Nucleus accumbens (tissue), 56 donors: ENCODE measurements around the gene HNRNPC.
"Not testable (repeated sequence)": the region's sequence is repeated elsewhere in the genome, so short reads cannot be mapped to it uniquely, and the experiment has no call there.

Experiments
- DNase-seq, 56 donors: peaks; one replicate each; lab custom pipeline; 2025; lab: John Stamatoyannopoulos, UW

Gene HNRNPC

DNA sequence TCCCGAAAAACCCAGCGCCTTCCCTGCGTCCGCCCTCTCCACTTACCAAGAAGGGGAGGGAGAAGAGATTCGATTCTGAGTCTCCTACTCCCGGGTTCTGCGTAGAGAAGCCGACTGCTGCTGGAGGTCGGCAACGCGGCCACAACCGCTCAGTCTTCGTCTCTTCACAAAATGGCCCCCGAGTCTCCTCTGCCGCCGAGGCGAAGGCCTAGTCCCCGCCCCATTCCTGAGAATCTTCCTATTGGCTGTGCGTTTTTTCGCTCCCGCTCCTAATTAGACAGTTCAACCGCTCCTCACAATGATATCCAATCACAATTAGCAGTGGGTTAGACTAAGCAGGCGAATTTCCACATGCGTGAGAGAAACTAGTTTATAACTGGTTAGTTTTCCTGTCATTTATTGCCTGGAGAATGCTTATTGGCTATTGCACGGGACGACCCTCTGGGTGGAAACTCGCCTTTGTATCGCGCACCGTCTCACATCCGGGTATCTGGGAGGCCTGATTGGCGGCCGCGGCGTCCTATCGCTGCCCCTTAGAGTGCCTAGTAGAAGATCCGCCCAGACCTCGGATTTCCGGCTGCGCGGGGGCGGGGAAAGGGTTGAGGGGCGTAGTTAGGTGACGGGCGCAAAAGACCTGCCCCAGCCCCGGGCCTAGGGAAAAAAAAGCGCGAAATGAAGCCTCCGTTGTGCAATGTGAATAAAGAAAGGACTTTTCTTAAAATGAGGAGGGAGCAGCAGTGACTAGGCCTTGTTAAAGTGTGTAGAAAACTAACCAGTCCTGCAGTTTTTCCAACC, at the start of gene HNRNPC:
Gene HNRNPC, minus strand, starts transcription at position 191 of the 795 bp plus-strand sequence. CDS start 35,249 bp downstream, outside the sequence.
- DNase-seq: peak; percentile 89 to 100 (median 99)

DNA sequence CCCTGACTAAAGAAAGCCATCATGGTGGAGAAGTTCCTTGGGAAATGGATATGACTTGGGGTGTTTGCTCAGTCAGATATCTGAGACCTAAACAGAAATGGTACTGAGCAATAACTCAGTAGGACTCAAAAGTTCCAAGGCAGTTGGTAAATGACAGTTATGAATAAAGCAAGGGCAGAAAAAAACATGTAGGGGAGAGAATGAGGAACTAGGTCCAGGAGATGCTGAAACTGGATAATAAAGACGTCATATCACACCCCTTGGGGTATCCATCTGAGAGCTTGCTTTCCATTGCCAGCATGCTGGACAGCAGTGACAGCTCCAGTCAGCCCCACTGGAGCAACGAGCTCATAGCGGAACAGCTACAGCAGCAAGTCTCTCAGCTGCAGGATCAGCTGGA, 48.2 kb upstream of the HNRNPC start:
- DNase-seq: no peak

DNA sequence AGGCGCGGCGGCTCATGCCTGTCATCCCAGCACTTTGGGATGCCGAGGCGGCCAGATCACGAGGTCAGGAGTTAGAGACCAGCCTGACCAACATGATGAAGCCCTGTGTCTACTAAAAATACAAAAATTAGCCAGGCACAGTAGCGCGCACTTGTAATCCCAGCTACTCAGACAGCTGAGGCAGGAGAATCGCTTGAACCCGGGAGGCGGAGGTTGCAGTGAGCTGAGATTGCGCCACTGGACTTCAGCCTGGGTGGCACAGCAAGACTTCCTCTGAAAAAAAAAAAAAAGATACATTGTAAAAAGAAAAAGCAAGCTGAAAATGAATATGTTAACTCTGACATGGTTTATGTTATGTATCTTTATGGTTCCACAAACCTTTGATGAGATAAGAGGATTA, 44.3 kb upstream of the HNRNPC start:
- no peak for DNase-seq

DNA sequence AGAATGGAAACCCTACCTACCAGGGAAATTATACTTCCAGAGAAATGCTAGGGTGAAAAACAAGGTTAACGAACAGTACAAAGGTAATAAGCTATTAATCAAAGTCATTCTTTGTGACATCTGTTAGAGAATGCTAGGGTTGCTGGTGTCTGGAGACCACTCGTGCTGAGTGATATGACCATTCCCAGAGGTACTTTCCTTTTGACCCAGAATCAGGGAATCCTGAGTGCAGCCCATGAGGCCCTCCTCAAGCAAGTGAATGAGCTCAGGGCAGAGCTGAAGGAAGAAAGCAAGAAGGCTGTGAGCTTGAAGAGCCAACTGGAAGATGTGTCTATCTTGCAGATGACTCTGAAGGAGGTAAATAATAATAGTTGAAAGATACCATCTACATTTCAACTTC, 42.4 kb upstream of the HNRNPC start:
- no peak for DNase-seq

DNA sequence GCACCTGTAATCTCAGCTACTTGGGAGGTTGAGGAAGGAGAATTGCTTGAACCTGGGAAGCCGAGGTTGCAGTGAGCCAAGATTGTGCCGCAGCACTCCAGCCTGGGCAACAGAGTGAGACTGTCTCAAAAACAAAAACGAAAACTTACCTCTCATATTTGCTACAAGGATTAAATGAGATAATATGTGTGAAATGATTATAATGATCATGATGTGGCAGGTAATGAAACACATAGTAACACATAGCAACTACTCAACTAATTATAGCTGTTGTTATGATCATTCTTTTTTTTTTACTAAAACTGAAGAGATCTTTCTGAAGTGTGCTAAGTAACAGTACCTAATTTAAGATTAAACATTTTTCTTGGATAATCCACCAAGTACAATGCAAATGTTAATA, 40.7 kb upstream of the HNRNPC start:
- no peak for DNase-seq

DNA sequence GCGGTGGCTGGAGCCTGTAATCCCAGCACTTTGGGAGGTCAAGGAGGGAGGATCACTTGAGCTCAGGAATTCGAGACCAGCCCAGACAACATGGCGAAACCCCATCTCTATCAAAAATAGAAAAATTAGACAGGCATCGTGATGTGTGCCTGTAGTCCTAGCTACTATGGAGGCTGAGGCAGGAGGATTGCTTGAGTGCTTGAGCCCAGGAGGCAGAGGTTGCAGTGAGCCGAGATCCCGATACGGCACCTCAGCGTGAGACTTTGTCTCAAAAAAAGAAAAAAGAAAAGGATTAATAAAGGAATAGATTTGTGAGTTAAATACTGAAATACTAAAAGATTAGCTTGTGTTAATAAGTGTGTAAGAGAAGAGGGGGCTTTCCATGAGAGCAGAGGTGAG, 40.0 kb upstream of the HNRNPC start:
- no peak for DNase-seq

DNA sequence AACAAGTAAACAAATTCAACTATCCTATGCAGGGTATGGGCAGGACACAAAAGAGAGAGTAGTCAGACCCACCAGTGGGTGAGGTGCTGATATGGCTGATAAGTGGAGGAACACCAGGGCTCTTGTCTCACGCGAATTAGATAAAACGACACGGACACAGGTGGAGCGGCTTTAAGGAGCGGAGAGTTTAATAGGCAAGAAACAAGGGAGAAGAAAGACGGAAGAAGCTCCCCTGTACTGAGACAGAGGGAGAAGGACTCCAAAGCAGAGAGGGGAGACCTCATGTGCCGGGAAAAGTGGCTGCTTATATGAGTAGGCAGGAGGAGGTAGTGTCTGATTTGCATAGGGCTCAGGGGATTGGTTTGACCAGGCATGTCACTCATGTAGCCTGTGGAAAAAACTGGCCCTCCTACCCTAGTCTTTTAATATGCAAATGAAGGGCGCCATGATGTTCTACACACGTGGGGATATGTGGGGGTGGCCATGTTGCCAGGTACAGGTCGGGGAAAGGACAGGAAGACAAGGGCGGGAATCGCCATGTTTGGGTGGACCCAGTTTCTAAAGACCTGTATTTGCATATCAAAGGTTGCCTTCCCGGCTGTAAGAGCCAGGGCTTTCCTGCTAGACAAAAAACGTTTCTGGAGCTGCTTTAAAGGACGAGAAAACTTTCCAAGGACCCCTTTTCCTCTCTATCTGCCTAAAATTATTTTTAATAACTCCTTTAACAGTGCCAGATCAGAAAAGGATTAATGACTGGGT, 39.4 kb upstream of the HNRNPC start:
- DNase-seq: peak in 53 of 56 donors; percentile 5 to 83 (median 48)

DNA sequence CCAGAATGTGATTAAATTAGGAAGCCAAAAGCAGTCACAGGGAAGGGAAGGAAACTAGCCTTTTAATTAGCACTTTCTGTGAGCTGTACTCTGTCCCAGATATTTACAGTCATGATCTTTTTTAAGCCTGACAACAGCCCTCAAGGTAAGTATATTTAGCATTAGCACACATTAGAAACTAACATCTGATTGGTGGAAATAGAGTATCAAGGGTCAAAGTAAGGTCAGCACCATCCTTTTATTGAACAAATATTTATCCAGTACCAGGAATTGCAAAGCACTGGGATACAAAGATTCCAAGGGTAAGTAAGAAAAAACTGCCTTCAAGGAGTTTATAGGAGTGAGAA, 38.9 kb upstream of the HNRNPC start:
- DNase-seq: no peak

DNA sequence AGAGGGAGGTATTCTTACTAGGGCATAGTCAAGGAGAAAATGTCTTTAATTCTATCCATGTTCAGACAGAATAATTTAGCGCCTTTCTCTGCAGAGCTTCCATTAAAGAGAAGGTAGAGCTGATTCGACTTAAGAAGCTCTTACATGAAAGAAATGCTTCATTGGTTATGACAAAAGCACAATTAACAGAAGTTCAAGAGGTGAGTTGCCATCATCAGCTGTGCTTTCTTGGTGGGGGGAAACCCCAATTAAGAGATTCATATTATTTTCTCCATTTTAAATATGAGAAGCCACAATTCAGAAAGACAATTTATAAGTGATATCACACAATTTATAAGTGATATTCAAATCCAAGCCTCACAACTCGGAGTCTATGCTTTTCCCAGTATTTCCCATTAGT, 38.4 kb upstream of the HNRNPC start:
- DNase-seq: no peak

DNA sequence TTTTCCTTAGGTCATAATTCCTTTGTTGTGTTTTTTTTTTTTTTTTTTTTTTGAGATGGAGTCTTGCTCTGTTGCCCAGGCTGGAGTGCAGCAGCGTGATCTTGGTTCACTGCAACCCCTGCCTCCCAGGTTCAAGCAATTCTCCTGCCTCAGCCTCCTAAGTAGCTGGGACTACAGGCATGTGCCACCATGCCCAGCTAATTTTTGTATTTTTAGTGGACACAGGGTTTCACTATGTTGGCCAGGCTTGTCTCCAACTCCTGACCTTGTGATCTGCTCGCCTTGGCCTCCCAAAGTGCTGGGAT, 33.5 kb upstream of the HNRNPC start:
- not testable (repeated sequence) for DNase-seq

DNA sequence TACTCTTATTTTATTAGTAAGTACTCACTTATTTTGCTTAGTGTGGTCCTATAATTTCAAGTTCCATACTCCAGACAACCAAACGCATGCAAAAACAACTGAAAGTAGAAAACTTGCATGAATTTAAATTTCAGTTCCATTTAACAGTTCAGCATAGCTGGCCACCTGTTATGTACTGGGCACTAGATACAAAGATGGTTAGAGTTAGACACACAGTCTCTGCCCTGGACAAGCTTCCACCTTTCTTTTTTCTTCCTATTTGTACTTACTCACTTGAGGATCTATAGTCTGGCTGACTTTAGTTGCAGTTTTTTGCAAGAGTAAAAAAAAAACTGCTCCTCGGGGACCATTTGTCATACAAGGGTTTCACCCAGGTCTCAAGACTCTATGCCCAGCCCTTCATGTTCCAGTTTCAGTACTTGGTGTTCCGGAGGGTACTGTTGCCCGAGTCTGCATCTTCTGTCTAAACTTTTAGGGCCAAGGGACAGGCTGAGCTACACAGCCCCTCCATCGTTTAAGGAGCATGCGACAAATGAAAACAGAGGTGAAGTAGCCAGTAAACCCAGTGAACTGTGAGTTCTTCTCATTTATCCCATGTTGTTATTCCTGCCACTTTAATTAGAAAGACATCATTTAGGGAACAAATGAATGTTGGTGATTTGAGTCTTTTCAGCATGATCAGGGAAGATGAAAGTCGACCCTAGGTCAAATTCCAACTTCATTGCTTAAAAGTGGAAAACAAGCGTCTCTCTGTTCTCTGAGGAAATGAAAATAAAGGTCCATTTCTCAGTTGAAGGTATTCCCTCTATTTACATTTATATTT, 33.0 kb upstream of the HNRNPC start:
- no peak for DNase-seq

DNA sequence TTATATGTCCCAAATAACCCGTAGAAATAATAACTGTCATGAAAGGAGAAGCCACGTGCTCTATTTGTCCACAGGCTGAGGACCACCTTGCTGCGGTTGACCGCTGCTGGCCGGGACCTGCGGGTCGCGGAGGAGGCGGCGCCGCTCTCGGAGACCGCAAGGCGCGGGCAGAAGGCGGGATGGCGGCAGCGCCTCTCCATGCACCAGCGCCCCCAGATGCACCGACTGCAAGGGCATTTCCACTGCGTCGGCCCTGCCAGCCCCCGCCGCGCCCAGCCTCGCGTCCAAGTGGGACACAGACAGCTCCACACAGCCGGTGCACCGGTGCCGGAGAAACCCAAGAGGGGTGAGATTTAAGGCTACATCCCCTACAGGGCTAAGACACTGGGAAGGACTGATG, 31.6 kb upstream of the HNRNPC start:
- DNase-seq: peak in 22 of 56 donors; percentile 0 to 37 (median 4)

DNA sequence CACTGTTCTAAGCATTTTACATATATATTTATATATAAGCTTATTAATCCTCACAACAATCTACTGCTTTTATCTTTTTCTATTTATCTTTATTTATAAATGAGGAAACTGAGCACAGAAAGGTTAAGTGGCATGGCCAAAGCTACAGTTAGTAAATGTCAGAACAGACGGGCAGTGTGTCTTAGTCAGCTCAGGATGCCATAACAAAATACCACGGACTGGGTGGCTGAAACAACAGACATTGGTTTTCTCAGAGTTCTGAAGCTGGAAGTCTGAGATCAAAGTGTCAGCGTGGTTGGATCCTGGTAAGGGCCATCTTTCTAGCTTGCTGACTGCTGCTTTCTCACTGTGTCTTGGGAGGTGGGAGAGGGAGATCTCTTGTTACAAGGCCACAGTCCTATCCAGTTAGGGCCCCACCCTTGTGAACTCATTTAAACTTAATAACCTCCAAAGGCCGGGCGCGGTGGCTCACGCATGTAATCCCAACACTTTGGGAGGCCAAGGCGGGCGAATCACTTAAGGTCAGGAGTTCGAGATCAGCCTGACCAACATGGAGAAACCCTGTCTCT, 30.4 kb upstream of the HNRNPC start:
- DNase-seq: no peak

DNA sequence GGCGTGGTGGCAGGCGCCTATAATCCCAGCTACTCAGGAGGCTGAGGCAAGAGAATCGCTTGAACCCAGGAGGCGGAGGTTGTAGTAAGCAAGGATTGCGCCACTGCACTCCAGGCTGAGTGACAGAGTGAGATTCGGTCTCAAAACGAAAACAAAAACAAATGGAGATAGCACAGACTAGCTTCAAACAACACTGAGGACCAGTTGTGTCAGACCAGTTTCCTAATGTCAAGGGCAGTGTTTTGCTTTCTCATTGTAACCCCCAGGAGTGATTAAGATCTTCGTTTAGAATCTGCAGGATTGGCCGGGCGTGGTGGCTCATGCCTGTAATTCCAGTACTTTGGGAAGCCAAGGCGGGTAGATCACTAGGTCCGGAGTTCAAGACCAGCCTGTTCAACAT, 29.1 kb upstream of the HNRNPC start:
- DNase-seq: no peak

DNA sequence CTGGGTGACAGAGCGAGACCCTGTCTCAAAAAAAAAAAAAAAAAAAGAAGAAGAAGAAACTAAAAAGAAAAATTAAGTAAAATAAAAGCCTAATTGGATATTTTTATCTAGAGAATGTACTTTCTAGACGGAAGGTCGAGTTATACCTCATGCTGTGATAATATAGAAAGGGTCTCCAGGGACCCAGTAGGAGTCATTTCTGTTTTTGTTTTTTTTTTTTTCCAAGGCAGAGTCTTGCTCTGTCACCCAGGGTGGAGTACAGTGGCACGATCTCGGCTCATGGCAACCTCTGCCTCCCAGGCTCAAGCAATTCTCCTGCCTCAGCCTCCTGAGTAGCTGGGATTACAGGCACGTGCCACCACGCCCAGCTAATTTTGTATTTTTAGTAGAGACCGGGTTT, 24.8 kb upstream of the HNRNPC start:
- not testable (repeated sequence) for DNase-seq

DNA sequence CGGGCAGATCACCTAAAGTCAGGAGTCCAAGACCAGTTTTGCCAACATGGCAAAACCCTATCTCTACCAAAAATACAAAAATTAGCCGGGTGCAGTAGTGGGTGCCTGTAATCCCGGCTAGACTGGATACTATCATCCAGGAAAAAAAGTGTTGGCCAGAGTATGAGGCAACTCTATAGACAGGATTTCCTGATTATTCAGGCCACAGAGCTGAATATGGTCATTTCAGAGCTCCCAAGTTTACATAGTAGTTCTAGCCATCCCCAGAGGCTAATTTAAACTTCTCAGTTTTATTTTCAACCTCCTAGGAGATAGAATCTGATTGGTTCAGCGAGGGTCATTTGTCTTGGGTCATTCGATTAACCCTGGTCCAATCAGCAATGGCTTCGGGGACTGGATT, 17.9 kb upstream of the HNRNPC start:
- no peak for DNase-seq

DNA sequence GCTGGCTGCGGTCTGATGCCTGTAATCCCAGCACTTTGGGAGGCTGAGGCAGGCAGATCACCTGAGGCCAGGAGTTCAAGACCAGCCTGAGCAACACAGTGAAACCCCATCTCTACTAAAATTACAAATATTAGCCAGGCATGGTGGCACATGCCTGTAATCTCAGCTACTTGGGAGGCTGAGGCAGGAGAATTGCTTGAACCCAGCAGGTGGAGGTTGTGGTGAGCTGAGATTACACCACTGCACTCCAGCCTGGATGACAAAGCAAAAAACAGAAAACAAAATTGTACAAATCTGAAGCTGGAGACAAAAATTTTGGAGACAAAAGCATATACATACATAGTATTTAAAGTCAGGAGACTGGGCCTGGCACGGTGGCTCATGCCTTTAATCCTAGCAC, 17.3 kb upstream of the HNRNPC start:
- not testable (repeated sequence) for DNase-seq

DNA sequence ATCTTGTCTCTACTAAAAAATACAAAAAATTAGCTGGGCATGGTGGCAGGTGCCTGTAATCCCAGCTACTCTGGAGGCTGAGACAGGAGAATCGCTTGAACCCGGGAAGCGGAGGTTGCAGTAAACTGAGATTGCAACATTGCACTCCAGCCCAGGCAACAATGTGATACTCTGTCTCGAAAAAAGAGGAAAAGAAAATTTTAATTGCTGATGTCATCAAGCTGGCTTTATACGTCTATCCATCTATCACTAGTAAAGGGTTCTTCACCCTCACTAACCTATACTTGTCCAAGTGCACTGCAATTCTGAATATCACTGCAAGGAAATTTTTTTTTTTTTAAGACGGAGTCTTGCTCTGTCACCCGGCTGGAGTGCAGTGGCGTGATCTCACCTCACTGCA, 12.7 kb upstream of the HNRNPC start:
- DNase-seq: not testable (repeated sequence)

DNA sequence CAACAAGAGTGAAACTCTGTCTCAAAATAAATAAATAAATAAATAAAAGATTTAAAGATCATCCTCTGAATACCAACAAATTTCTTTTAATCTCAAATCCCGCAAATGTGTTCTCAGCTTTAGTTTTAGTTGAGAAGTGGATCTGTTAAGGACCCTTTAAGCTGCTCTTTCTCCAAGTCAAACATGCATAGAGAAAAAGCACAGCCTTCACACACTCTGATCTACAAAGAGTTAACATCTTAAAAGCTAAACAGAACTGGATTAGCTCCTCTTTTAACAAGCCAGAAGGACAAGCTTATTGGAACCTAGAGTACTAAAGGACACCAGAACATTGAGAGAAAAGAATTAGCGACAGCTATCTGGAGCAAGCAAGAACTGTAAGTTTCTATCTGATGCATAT, 10.5 kb upstream of the HNRNPC start, which contains the start of gene RPGRIP1:
Gene RPGRIP1, plus strand, starts transcription at position 301 of the 400 bp plus-strand sequence. CDS start 7,894 bp downstream, outside the sequence.
- no peak for DNase-seq

DNA sequence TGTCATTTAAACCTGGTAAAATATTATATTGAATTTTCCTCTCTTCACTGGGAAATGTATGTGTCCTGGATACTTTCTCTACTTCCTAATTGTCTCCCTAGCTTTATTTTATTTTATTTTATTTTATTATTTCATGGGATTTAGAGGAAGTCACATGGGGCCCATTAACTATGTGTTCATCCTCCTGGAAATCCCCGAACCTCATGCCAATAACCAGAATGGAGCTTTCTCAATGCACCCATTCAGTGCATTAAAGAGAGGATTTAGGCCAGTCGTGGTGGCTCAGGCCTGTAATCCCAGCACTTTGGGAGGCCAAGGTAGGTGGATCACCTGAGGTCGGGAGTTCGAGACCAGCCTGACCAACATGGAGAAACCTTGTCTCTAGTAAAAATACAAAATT, 9.4 kb upstream of the HNRNPC start:
- DNase-seq: no peak
